ENCODE measurements around the gene FAM217A. TPM values are rescaled to one million over a fixed set of nuclear protein-coding genes. Genes with fewer than 3 reads are reported as not detected.

Gene FAM217A
- total and polyA plus RNA-seq, 9 of the 15 experiments (the other 6 are each of a cell fraction or from before 2014, with no cell fraction given) = not detected

DNA sequence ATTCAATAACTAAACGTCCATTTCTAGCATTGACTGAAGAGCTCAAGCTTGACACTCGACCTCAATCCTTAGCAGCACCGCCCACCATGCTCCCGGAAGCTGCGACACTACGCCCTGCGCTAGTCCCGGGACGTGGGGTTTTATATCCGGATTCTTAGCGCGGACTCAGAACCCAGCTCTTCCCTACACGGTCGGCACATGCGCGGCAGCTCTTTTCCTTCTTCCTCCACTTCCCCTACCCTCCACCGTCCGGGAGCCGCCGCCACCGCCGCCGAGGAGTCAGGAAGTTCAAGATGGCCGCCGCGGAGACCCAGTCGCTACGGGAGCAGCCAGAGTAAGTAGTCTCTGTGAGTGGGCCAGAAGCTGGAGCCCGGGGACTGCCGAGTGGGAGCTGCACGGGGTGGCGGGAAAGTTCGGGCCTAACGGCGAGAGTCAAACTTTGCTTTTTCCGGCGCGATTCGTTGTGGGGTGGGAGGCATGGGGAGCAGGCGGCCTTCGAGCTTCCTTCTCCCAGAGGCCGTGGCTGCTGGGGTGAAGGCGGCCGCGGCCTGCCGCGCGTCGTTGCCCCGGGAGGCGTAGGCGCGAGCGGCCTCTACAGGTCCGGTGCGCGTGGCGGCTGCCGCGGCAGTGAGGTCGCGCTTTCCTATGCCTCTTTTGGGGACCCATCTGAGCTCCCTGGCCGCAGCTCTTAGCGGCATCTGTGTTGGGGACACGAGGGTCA lies 57.6 kb downstream of the FAM217A start (continued):
- TF ChIP-seq, protein P1, sequence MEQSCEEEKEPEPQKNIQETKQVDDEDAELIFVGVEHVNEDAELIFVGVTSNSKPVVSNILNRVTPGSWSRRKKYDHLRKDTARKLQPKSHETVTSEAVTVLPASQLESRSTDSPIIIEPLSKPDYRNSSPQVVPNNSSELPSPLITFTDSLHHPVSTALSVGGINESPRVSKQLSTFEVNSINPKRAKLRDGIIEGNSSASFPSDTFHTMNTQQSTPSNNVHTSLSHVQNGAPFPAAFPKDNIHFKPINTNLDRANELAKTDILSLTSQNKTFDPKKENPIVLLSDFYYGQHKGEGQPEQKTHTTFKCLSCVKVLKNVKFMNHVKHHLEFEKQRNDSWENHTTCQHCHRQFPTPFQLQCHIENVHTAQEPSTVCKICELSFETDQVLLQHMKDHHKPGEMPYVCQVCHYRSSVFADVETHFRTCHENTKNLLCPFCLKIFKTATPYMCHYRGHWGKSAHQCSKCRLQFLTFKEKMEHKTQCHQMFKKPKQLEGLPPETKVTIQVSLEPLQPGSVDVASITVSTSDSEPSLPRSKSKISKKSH (CRISPR knock-in tag; IDR thresholded peaks at IDR 0.05) = no peak
- TF ChIP-seq, protein P2, sequence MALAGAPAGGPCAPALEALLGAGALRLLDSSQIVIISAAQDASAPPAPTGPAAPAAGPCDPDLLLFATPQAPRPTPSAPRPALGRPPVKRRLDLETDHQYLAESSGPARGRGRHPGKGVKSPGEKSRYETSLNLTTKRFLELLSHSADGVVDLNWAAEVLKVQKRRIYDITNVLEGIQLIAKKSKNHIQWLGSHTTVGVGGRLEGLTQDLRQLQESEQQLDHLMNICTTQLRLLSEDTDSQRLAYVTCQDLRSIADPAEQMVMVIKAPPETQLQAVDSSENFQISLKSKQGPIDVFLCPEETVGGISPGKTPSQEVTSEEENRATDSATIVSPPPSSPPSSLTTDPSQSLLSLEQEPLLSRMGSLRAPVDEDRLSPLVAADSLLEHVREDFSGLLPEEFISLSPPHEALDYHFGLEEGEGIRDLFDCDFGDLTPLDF (CRISPR knock-in tag; IDR thresholded peaks at IDR 0.05) = peak; percentile 80; the same call in 1 of the 2 replicates
- TF ChIP-seq L3MBTL2 (IDR thresholded peaks at IDR 0.05) = peak; percentile 89; the same call in 1 of the 2 replicates
- TF ChIP-seq POLR2AphosphoS5 (IDR thresholded peaks at IDR 0.05; ENCODE audit: control insufficient read depth, insufficient read depth, low read depth, low read length) = peak; percentile 65; the same call in 1 of the 2 replicates
- peak; percentile 85; the same call in 1 of the 2 replicates for TF ChIP-seq GTF2F1 (IDR thresholded peaks at IDR 0.05; ENCODE audit: low read depth, low read length)
- TF ChIP-seq KDM5B (IDR thresholded peaks at IDR 0.05; ENCODE audit: insufficient replicate concordance, low read depth, low read length) = peak; percentile 89
- TF ChIP-seq HDGF (IDR thresholded peaks at IDR 0.05) = no peak
- TF ChIP-seq, protein P3, sequence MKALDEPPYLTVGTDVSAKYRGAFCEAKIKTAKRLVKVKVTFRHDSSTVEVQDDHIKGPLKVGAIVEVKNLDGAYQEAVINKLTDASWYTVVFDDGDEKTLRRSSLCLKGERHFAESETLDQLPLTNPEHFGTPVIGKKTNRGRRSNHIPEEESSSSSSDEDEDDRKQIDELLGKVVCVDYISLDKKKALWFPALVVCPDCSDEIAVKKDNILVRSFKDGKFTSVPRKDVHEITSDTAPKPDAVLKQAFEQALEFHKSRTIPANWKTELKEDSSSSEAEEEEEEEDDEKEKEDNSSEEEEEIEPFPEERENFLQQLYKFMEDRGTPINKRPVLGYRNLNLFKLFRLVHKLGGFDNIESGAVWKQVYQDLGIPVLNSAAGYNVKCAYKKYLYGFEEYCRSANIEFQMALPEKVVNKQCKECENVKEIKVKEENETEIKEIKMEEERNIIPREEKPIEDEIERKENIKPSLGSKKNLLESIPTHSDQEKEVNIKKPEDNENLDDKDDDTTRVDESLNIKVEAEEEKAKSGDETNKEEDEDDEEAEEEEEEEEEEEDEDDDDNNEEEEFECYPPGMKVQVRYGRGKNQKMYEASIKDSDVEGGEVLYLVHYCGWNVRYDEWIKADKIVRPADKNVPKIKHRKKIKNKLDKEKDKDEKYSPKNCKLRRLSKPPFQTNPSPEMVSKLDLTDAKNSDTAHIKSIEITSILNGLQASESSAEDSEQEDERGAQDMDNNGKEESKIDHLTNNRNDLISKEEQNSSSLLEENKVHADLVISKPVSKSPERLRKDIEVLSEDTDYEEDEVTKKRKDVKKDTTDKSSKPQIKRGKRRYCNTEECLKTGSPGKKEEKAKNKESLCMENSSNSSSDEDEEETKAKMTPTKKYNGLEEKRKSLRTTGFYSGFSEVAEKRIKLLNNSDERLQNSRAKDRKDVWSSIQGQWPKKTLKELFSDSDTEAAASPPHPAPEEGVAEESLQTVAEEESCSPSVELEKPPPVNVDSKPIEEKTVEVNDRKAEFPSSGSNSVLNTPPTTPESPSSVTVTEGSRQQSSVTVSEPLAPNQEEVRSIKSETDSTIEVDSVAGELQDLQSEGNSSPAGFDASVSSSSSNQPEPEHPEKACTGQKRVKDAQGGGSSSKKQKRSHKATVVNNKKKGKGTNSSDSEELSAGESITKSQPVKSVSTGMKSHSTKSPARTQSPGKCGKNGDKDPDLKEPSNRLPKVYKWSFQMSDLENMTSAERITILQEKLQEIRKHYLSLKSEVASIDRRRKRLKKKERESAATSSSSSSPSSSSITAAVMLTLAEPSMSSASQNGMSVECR (CRISPR knock-in tag; IDR thresholded peaks at IDR 0.05) = peak; percentile 85
- TF ChIP-seq PYGO2 (tag; IDR thresholded peaks at IDR 0.05) = 0 out of 2 replicates have a peak, but pooled peaks have one; percentile 32
- TF ChIP-seq, protein P4, sequence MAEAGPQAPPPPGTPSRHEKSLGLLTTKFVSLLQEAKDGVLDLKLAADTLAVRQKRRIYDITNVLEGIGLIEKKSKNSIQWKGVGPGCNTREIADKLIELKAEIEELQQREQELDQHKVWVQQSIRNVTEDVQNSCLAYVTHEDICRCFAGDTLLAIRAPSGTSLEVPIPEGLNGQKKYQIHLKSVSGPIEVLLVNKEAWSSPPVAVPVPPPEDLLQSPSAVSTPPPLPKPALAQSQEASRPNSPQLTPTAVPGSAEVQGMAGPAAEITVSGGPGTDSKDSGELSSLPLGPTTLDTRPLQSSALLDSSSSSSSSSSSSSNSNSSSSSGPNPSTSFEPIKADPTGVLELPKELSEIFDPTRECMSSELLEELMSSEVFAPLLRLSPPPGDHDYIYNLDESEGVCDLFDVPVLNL (CRISPR knock-in tag; IDR thresholded peaks at IDR 0.05; ENCODE audit: low read depth) = peak; percentile 17; the same call in 1 of the 2 replicates
- TF ChIP-seq TAL1 (IDR thresholded peaks at IDR 0.05) = no peak
- TF ChIP-seq CHD2 (IDR thresholded peaks at IDR 0.05; ENCODE audit: low read depth, low read length) = peak; percentile 15; the same call in 1 of the 2 replicates
- TF ChIP-seq YY1 (IDR thresholded peaks at IDR 0.05; ENCODE audit: borderline replicate concordance in 1 of 3, control insufficient read depth in 1 of 3, extremely low read depth in 1 of 3, insufficient read depth in 3 of 3, insufficient read length in 1 of 3, insufficient replicate concordance in 2 of 3, low read depth in 1 of 3, low read length in 2 of 3) = peak; percentile 87 to 95 (median 91)
- TF ChIP-seq HOXB6 (CRISPR knock-in tag; IDR thresholded peaks at IDR 0.05; ENCODE audit: borderline replicate concordance) = no peak
- TF ChIP-seq, protein P5, sequence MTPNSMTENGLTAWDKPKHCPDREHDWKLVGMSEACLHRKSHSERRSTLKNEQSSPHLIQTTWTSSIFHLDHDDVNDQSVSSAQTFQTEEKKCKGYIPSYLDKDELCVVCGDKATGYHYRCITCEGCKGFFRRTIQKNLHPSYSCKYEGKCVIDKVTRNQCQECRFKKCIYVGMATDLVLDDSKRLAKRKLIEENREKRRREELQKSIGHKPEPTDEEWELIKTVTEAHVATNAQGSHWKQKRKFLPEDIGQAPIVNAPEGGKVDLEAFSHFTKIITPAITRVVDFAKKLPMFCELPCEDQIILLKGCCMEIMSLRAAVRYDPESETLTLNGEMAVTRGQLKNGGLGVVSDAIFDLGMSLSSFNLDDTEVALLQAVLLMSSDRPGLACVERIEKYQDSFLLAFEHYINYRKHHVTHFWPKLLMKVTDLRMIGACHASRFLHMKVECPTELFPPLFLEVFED (CRISPR knock-in tag; conservative IDR thresholded peaks at IDR 0.05) = 0 out of 2 replicates have a peak, but pooled peaks have one; percentile 39
- no peak; the same call in 1 of the 2 replicates for TF ChIP-seq ZKSCAN1 (IDR thresholded peaks at IDR 0.05; ENCODE audit: low read depth, low read length)
